Activated CD4-positive, alpha-beta T cell treated with anti-CD3 and anti-CD28 coated beads, Interleukin-2, Interleukin-4, amounts not matched to agents 100 ng/mL and 50 ng/mL, durations not matched to agents 16 hours and 8 hours (primary cell): ENCODE data around the gene OLFM3.

ENCODE experiments used
- DNase-seq: peaks from one replicate; pipeline ENCODE4 v3.0.0-alpha.2; 2020; ENCODE audit warnings: low spot score

The OLFM3 gene

GRCh38 chr1:101943237-101943636 is 53.5 kb downstream of the OLFM3 start:
- no peak for DNase-seq

GRCh38 chr1:101942516-101943193 is 54.1 kb downstream of the OLFM3 start:
- DNase-seq = no peak

GRCh38 chr1:101938681-101939080 is 58.0 kb downstream of the OLFM3 start:
- no peak for DNase-seq

- no peak for DNase-seq
Measured at GRCh38 chr1:101929343-101929742, 67.4 kb downstream of the OLFM3 start.

- no peak for DNase-seq
Measured at GRCh38 chr1:101928829-101929228, 67.9 kb downstream of the OLFM3 start.

GRCh38 chr1:101924700-101925099 is 72.0 kb downstream of the OLFM3 start:
- DNase-seq = no peak

GRCh38 chr1:101920577-101920976 is 76.1 kb downstream of the OLFM3 start:
- DNase-seq = no peak

GRCh38 chr1:101918277-101918676 is 78.4 kb downstream of the OLFM3 start:
- no peak for DNase-seq

GRCh38 chr1:101915597-101915996 is 81.1 kb downstream of the OLFM3 start:
- no peak for DNase-seq

GRCh38 chr1:101914473-101915242 is 82.1 kb downstream of the OLFM3 start:
- DNase-seq = no peak

GRCh38 chr1:101911894-101912293 is 84.8 kb downstream of the OLFM3 start:
- no peak for DNase-seq

- DNase-seq = no peak
Measured at GRCh38 chr1:101908980-101909379, 87.7 kb downstream of the OLFM3 start.

- no peak for DNase-seq
Measured at GRCh38 chr1:101907264-101907663, 89.5 kb downstream of the OLFM3 start.

GRCh38 chr1:101905283-101905835 is 91.4 kb downstream of the OLFM3 start:
- no peak for DNase-seq

- DNase-seq = no peak
Measured at GRCh38 chr1:101902199-101902598, 94.5 kb downstream of the OLFM3 start.

GRCh38 chr1:101898137-101898536 is 98.6 kb downstream of the OLFM3 start:
- DNase-seq = no peak

GRCh38 chr1:101884621-101885020 is 112.1 kb downstream of the OLFM3 start:
- no peak for DNase-seq

- no peak for DNase-seq
Measured at GRCh38 chr1:101875891-101876290, 120.8 kb downstream of the OLFM3 start.

GRCh38 chr1:101873672-101874071 is 123.1 kb downstream of the OLFM3 start:
- DNase-seq = no peak

- DNase-seq = no peak
Measured at GRCh38 chr1:101859941-101860340, 136.8 kb downstream of the OLFM3 start.

- DNase-seq = no peak
Measured at GRCh38 chr1:101854271-101854670, 142.5 kb downstream of the OLFM3 start.

- DNase-seq = no peak
Measured at GRCh38 chr1:101852936-101853335, 143.8 kb downstream of the OLFM3 start.

- no peak for DNase-seq
Measured at GRCh38 chr1:101849356-101849755, 147.4 kb downstream of the OLFM3 start.
